HG03175 (cell line): ENCODE data around the gene TMIGD3.

Experiments
- ATAC-seq: cut with Tn5 transposase; IDR thresholded peaks from one replicate; pipeline ENCODE4 v1.9.1; 2021; ENCODE audit warnings: mild to moderate bottlenecking, moderate library complexity; ENCODE audit not compliant: unreplicated experiment

The TMIGD3 gene

DNA sequence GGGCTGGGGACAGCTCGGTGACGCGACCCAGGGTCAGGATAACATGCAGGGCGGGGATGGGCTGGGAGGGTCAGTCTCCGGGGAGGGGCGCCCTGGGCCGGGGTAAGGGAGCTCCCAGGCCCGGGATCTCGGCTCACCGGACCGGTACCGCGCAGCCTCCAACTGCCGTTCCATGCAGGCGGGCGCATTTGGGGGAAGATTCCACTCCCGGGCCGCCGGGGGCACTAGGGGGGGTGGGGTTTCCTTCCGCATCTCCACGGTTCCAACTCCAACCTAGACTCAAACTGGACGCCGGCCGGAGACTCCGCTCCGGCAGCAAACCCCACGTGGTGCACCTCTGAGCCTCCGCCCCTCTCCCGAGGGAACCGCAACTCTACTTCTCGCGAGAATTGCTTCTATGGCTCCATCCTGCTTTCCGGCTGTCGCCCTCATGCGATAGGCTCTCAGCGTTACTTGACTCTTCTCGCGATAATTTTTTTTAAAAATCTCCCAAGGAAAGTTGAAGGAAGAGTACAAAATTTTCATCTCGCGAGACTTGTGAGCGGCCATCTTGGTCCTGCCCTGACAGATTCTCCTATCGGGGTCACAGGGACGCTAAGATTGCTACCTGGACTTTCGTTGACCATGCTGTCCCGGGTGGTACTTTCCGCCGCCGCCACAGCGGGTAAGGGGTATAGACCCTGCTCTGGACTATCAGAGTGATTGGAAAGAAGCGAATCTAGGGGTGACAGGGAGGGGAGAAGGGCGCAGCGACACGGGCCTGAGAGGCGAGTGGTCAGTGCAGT lies 54.3 kb downstream of the TMIGD3 start, which contains the start of the genes ATP5PB and WDR77:
TSS of gene ATP5PB (plus strand) at position 547 of the 785 bp plus-strand sequence. CDS start at position 625, 78 bp downstream.
TSS of gene WDR77 (minus strand) at position 339 of the 785 bp plus-strand sequence. CDS start at position 252, 87 bp downstream.
- ATAC-seq, result peak; percentile 94

DNA sequence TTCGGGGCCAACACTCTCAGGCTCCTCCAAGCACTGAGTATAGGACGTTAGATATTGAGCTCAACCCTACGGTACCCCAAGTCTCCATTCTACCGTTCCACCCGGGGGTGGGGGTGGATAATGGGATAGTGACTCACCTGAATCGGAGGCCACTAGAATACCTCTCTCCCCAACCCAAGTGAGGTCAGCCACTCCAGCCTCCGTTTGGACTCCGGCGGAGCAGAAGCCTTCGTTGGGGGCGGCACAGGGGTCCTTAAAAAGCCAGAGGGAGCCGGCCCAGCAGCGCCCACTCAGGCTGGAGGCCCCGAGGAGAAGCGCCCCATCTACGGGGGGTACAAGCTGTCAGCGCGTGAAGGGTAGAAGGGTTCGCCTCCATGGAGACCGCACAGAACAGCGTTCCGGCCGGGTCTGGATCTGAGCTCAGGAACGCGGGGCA lies 54.9 kb downstream of the TMIGD3 start:
- ATAC-seq, result no peak

DNA sequence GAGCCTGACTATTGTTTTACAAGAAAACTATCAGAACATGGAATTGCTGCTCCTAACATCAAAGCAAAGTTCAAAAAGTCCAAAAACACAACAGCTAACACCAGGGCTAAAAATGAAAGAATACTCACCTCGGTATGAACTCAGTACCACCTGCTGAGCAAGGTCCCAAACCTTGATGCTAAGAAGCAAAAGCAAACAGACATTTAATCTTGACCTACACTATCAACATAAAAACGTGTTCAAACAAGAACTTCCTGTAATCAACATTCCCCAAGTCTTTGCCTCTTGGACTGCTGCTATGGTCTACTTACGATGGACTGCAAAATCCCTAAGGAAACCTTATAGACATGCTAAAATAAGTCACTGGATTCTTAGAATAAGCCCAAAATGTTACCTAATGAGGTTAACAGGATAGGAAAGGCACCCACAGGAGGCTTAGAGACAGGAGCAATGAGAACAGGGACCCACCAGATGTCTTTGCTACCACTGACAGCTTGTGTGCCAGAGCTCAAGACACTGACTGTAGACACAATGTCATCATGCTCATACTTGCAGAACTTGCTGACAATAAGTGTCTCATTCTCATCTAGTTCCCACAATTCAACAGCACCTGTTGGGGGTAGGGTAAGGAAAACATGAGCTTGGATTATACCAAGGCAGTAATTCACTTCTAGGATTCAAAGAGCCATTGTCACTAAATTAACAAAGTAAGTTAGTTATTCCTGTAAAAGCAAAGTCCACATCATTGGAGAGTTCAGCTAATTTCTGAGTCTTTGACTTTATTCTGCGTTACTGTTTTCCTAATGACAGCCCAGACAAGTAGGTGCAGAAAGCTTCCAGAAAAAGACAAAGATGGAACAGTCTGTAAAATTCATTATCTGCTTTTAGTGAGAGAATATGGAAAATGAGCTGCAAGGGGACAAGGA lies 56.2 kb downstream of the TMIGD3 start:
- no peak for ATAC-seq

DNA sequence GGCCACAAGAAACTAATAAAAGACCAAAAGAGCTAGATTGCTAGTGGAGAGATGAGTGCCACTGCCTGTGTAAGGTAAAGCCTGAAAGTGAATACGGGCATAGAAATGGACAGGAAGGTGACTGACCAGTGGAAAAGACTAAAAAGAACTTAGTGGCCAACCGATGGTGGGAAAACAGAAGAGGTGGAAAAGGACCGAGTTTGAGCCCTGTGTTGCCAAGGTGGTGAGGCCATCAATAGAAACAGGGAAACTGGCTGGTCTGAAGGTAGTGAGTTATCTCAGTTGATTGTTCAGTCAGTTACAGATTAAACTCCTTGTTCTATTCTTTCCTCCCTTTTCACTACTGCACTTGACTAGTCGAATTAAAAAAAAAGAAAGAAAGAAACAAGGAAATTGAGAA lies 56.9 kb downstream of the TMIGD3 start:
- no peak for ATAC-seq

DNA sequence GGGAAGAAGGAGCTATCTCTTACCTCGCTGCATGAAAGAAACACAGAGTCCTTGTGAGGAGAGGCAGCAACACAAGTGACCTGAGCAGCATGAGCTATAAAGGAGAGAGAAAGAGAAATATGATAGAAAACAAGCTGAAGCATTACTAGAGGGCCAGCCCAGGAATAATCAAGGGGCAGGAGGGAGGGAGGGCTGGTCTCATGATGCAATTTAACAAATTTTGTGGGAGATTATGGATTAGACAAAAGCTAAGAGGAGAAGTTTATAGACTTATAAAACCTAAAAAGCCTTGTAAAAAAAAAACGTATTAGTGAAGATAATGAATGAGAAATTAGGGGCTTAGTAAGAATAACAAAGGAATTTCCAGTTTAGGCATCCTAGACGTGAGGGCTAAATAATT lies 59.4 kb downstream of the TMIGD3 start:
- no peak for ATAC-seq

DNA sequence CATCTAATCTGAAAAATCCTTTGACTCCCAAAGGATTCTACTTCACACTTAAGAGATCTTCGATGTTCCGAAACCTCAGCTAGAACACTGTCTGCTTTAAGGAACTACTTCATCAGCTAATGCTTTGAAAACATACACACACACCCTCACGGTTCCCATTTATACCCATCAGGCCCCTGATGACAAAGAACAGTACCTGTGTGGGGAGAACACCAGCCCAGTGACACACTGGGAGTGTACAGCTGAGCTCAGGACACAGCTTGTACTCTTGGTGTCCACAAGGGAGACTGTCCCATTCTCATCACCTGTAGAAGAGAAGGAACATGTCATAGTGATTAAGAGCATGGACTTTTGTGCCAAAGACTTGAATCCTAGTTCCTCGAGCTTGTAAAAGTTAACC lies 61.0 kb downstream of the TMIGD3 start:
- no peak for ATAC-seq

DNA sequence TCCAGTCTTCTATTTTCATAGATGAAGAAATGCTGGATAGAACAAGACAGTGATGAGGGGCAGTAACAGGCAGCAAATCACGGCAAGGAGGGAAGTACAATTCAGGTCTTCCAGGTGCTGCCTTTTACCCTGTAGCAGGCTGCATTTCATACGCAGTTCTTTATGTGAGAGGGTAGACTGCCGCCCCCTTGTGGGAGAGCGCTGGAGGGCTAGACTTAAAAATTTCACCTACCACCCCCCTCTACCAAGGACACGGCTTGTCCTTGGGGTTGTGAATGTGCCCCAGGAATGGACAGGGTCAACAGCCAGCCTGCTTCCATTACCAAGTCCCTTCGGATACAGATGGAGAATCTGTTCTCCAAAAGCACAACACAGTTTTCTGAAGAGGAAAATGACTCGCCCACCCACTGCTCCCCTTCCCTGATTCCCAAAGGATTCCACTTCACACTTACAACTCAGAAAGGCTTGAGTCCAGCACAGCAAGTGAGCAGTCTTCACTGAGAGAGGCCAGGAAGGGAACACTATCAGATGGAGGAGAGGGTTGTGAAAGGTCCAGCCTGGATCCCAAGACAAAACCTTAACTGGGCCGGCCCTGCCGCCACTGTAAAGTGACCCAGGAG lies 61.8 kb downstream of the TMIGD3 start:
- no peak for ATAC-seq

DNA sequence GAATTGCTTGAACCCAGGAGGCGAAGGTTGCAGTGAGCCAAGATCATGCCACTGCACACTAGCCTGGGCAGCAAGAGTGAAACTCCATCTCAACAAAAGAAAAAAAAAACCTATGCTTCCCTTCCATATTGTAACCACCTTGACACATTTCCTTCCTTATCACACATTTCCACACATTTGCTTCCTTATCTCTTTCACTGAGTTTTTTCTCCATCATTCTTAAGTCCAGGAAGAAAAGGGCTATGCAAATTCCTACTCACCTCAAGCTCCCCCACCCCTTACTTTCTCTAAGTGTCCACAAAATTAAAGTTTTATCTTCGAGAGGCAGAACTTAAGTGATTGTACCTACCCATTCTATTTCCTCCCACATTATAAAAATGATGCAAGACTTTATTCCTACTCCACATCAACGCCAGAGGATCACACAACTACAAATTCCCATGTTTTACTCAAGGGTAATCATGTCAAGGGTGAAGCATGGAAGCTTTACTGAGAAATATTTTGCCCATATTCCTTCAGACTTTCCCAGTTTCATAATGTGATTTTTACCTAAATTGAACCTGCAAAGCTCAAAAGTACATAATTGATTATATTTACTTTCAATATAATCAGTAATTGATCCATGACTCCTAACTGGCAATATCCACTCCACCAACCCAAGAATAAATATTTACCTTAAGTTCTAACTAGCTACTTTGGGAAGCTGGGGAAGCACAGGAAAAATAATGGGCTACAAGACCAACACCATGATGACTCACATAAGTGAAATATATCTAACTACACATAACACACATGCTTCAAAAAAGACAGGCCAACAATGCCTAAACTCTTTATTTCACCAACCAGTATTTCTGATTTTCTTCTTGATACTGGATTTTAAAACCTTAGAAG lies 63.7 kb downstream of the TMIGD3 start:
- ATAC-seq, result no peak

DNA sequence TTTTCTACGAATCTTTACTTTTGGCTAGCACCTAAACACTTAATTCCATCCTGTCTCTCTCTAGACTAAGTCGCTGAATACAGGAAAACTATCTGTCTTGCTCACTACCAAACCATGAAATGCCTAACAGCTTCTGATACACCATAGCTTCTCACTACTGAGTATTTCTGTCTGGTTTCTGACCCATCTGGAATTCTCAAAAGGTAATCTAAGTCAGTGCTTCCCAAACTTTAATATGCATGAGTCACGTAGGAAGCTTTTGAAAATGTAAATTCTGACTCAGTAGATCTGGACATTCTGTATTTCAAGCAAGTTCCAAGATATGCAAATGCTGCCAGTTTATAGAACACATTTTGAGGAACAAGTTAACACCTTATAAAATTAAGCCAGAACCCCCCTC lies 66.7 kb downstream of the TMIGD3 start:
- no peak for ATAC-seq
